ENCODE data around the gene SLC9C2.
"Not testable (repeated sequence)": the region's sequence is repeated elsewhere in the genome, so short reads cannot be mapped to it uniquely, and the experiment has no call there.

The SLC9C2 gene

GRCh38 chr1:173530795-173531693, 71.8 kb downstream of the SLC9C2 start:
- no peak for DNase-seq (ENCODE audit: low read depth in 2 of 3, low spot score in 1 of 3)

GRCh38 chr1:173529106-173529505, 73.8 kb downstream of the SLC9C2 start:
- no peak for DNase-seq (ENCODE audit: low read depth in 2 of 3, low spot score in 1 of 3)

DNA sequence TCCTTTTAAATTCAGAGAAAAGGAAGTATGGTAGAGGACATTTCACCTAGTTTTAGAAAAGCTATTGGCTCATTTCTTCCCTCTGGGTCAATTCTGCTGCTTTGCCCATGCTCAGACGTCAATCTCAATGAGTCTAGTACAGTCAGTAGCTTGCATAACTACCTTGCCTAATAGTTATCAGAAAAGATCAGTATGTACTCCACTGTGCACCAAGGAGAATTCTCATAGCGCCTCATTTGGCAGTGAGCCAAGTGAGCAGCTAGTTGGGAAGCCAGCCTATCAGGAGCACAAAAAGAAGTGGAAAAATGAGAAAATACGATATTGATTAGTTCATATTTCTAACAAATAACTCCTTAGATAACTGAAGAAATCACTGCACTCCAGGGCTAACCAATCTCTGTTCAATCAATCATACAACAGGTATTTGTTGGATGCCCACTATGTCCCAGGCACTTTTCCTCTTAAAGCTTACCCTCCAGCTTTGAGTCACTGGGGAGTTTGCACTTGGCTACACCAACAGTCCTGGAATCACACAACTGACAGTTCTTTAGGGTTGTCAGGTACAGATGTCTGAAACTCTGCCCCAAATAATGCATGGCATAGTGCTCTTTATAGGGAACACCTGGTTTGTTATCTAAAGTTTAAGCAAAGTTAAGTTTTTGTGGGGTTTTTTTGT, 75.6 kb downstream of the SLC9C2 start:
- DNase-seq (ENCODE audit: low read depth in 2 of 3, low spot score in 1 of 3): no peak

DNA sequence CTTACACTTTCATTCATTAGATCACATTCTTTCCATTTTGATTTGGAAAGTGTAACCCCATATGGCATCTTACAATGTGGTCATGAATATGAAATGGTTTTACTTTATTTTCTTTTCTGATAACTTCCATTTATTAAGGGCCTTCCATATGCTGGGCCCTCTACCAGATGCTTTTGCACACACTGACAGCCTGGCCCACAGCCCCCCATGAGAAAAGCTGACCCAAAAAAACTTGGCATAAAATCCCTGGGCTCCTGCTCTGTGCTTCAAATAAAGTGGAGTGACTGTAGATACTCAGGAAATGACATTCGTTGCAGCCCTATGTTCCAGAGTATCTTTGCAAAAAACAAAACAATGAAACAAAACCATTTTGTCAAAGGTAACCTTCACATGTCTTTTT, 76.9 kb downstream of the SLC9C2 start:
- DNase-seq (ENCODE audit: low read depth in 2 of 3, low spot score in 1 of 3): no peak

DNA sequence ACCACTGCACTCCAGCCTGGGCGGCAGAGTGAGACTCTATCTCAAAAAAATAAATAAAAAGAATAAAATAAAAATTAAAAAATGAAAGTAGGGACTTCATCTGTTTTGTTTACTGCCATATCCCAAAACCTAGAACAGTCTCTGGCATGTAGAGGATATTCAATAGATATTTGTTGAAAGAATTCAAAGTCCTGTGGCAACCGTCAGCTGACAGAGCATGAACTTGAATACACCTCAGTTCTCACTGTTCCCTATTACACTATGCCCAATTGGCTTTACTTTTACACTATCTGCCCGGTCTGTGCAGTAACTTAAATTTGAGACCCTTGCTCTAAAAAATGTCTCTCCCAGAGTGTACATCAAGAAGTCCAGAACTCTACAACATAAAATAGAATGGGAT, 79.5 kb downstream of the SLC9C2 start:
- no peak for DNase-seq (ENCODE audit: low read depth in 2 of 3, low spot score in 1 of 3)

GRCh38 chr1:173520799-173521198, 82.1 kb downstream of the SLC9C2 start:
- no peak for DNase-seq (ENCODE audit: low read depth in 2 of 3, low spot score in 1 of 3)

DNA sequence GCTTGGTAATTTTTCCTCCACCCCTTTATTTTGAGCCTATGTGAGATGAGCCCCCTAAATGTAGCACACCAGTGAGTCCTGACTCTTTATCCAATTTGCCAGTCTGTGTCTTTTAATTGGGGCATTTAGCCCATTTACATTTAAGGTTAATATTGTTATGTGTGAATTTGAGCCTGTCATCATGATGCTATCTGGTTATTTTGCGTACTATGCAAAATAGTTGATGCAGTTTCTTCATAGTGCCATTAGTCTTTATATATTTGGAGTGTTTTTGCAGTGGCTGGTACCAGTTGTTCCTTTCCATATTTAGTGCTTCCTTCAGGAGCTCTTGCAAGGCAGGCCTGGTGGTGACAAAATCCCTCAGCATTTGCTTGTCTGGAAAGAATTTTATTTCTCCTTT, 88.4 kb downstream of the SLC9C2 start:
- not testable (repeated sequence) for DNase-seq (ENCODE audit: low read depth in 2 of 3, low spot score in 1 of 3)

DNA sequence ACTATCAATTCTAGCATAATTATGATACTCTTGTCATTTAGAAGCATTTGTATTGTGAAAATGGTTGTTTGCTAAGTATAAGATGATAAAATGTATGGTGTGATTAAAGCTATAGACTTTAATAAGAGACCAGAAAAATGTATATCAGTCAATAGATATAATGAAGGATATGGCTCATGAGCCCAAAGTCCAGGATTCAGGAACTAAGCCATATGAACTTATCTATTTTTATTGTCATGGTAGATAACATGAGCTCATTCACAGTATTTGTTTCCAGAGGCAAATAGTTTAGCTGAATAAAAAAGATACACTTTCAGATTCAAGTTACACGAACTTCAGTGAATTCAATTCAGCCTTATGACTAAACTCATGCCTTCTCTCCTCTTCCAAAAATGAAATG, 93.1 kb downstream of the SLC9C2 start:
- no peak for DNase-seq (ENCODE audit: low read depth in 2 of 3, low spot score in 1 of 3)

GRCh38 chr1:173508541-173508940, 94.3 kb downstream of the SLC9C2 start:
- no peak for DNase-seq (ENCODE audit: low read depth in 2 of 3, low spot score in 1 of 3)

DNA sequence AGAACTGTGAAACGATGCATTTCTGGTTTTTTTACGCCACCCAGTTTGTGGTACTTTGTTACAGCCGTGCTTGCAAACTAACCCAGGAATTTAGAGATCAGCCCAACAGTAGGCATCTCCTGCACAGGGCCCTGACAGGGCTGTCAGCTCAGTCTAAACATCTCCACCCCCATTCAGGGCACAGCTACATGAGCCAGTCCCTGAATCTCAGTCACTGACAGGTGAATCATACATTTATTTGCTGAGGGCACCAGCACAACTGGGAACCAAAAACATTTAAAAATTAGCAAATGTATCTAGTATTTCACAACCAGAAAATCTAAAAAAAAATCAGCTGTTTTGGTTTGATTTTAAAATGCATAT, 95.0 kb downstream of the SLC9C2 start:
- DNase-seq (ENCODE audit: low read depth in 2 of 3, low spot score in 1 of 3): no peak

DNA sequence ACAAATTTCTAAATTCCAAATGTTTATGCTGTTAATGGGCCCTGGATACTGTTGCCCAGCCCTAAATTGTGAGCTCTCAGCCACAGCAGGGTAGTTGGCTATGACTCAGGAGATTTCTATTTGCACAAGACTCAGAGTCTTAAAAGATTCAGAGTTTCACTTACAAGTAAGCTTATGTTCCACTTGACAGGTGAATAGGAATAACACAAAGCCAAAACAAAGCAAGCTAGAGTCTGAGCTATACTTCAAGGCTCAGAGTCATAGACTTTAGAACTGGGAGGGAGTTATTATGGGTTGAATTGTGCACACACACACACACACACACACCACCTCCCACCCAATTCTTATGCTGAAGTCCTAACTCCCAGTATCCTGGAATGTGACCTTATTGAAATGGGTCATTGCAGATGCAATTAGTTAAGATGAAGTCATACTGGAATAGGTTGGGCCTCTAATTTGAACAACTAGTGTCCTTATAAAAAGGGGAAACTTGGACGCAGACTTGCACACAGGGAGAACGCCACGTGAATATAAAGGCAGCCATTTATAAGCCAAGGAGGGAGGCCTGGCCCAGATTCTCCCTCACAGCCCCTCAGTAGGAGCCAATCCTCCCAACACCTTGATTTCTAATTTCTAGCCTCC, 95.5 kb downstream of the SLC9C2 start:
- DNase-seq (ENCODE audit: low read depth in 2 of 3, low spot score in 1 of 3): no peak

GRCh38 chr1:173506437-173506836, 96.4 kb downstream of the SLC9C2 start:
- DNase-seq (ENCODE audit: low read depth in 2 of 3, low spot score in 1 of 3): no peak

DNA sequence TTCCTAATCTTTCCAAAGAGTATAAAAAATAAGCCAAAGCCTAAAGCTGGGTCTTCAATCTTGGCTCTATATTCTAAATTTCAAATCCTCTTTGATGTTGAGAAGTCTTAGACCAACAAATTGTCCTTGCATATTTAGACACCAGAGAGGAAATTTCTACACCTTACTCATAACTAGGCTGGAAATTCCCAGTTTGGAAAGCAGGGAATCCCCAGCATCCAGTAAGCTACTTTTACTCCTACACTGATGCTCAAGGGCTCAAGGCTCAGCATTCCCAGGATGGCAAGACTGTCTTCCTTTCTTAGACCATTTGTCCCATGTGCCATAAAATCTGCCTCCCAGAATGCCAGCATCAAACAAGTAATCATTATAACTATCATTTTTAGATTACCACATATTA, 97.5 kb downstream of the SLC9C2 start:
- no peak for DNase-seq (ENCODE audit: low read depth in 2 of 3, low spot score in 1 of 3)

GRCh38 chr1:173504268-173504667, 98.6 kb downstream of the SLC9C2 start:
- DNase-seq (ENCODE audit: low read depth in 2 of 3, low spot score in 1 of 3): no peak

DNA sequence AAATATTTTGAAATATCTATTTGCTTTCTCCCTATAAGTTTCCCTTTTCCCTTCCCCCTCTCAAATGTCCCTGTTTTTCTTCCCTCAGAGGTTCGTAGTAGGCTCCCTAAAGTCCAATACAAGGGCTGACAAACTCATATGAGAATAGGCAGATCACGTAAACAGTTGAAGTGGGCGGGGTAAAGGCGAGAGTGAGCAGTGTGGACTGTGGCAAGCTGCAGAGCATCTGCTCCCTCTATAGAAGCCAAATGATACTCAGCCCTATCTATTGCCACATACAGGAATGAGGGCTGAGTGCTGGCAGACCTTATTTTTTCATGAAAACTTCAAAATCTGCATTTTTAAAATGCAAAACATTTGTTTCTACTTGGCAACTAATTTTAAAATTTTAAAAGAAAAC, 99.5 kb downstream of the SLC9C2 start:
- DNase-seq (ENCODE audit: low read depth in 2 of 3, low spot score in 1 of 3): no peak

DNA sequence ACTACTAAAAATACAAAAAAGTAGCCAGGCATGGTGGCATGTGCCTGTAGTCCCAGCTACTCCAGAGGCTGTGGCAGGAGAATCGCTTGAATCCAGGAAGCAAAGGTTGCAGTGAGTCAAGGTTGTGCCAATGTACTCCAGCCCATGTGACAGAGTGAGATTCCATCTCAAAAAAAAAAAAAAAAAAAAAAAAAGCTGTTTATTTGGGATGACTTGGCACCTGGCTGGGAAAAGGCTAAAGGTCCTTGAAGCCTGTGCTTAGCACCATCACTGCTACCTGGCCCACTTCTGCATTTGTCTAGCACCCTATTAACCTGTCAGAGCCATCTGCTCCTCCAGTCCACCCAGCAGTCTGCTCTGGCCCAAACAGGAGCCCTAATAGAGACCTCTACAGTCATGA, 100.8 kb downstream of the SLC9C2 start:
- no peak for DNase-seq (ENCODE audit: low read depth in 2 of 3, low spot score in 1 of 3)

GRCh38 chr1:173499729-173500128, 103.1 kb downstream of the SLC9C2 start:
- DNase-seq (ENCODE audit: low read depth in 2 of 3, low spot score in 1 of 3): no peak

DNA sequence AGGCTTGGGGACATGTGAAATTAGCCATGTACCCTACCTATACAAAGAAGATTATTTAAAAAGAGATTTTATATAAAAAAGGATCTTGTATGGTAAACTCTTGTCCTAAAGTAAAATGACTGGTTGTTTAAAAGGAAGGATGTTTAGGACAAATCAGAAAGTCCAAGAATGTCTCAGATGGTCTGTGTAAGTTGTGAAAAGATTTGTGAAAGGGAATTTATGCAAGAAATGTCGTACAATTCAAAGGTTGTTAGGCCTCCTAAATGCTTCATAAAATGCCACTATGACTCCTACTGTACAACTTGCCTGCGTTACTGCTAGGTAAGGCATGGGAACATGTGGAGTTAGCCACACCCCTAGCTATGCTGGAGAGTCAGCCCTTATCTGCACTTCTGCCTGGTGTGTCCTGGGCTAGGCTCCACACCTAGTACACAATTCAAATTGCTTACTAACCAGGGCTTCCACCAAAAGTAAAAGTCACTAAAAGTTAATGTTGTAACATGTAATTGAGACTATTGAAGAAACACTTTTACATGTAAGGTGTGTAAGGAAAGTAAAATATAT, 106.0 kb downstream of the SLC9C2 start:
- no peak for DNase-seq (ENCODE audit: low read depth in 2 of 3, low spot score in 1 of 3)

DNA sequence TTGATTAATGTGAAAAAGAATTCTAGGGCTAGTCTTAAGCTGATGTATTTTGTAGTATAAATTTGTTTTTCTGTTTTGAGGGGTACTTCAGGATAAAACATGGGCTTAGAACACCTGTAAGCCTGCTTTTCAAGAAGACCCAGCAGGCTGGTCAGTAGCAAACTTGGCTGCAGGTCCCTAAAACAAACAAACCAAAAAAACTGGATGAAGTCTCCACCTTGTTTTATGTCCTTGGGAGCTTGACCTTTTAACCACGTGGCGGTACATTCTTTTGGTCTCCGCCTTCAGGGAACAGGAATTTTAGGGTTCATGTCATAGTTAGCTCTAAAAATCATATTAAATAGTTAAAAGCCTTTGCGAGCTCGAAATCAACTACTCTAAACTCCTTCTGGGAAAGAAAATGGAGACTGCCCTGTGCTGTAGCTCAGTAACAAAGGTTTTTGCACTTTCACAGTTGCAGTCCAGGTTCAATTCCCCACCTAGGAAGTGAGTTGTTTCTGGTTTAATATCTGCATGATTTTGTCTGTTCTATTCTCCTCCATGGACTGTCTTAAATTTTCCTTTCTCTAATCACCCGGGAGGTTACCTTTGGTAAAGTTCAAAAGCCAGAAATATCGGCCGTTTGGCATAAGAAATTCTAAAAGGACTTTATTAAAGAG, 107.1 kb downstream of the SLC9C2 start:
- no peak for DNase-seq (ENCODE audit: low read depth in 2 of 3, low spot score in 1 of 3)

DNA sequence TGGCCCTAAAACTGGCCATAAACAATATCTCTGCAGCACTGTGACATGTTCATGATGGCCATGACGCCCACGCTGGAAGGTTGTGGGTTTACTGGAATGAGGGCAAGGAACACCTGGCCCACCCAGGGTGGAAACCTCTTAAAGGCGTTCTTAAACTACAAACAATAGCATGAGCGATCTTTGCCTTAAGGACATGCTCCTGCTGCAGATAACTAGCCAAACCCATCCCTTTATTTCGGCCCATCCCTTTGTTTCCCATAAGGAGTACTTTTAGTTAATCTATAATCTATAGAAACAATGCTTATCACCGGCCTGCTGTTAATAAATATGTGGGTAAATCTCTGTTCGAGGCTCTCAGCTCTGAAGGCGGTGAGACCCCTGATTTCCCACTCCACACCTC, 109.7 kb downstream of the SLC9C2 start:
- DNase-seq (ENCODE audit: low read depth in 2 of 3, low spot score in 1 of 3): not testable (repeated sequence)

DNA sequence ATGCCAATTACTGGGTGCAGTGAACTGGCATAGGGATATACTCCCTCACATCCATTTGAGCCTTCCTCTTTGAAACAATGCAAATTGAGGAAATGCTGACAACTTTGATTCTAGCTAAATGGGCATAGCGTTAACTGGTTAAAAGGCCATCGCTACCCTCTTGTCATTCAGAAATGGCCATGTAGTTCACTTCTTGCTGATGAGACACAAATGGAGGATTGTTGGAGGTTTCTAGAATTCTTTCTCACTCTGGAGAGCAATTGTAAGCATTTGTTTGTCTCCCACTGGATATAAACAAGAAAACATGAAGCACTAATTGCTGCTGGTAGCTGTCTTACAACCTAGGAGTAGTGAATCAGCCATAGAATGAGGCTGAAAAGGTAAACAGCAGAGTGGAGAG, 111.4 kb downstream of the SLC9C2 start:
- no peak for DNase-seq (ENCODE audit: low read depth in 2 of 3, low spot score in 1 of 3)
